Tibial artery (tissue), 4 donors: ENCODE results near the gene CFI.

ENCODE experiments used
- DNase-seq, 2 donors: peaks; one replicate each; pipeline ENCODE4 v3.0.0-alpha.2; 2019
- H3K27ac ChIP-seq, 2 donors: fragments of 200-600 bp; sonication (generic) in 1 of 2; 1 replicate in 1 of 2; 2 replicates in 1 of 2; pipeline ENCODE4 v1.5.1; 2018 to 2019; ENCODE audit warnings: mild to moderate bottlenecking in 1 of 2
- H3K27me3 ChIP-seq, 2 donors: fragments of 200-600 bp; sonication (generic) in 1 of 2; one replicate each; pipeline versions ENCODE4 v1.5.1 to v1.6.0; 2016 to 2019
- H3K36me3 ChIP-seq, 3 donors: fragments of 200-600 bp; sonication (generic) in 2 of 3; one replicate each; pipeline ENCODE4 v1.5.1; 2016 to 2019; ENCODE audit warnings: mild to moderate bottlenecking in 2 of 3
- H3K4me1 ChIP-seq, 4 donors: fragments of 200-600 bp; sonication (generic) in 2 of 4; 1 replicate in 3 of 4; 2 replicates in 1 of 4; pipeline ENCODE4 v1.5.1; 2016 to 2019
- H3K4me3 ChIP-seq, 2 donors: fragments of 200-600 bp; sonication (generic) in 1 of 2; 1 replicate in 1 of 2; 2 replicates in 1 of 2; pipeline ENCODE4 v1.5.1; 2018 to 2019; ENCODE audit warnings: mild to moderate bottlenecking in 2 of 2
- H3K9me3 ChIP-seq, 3 donors: fragments of 200-600 bp; sonication (generic) in 1 of 3; one replicate each; pipeline ENCODE4 v1.5.1; 2016 to 2019
- intact Hi-C: fragments of 100-400 bp; cut with DNase I; formaldehyde crosslinking; loops from one replicate; pipeline ENCODE4 v1.15.0; 2023; ENCODE audit warnings: low total_unique reads
- TF ChIP-seq, protein P1 (sequence below), 2 experiments: fragments of 200-600 bp in 1 of 2; fragments of 450-650 bp in 1 of 2; IDR thresholded peaks; one replicate each; pipeline ENCODE4 v1.5.1; 2017 to 2019; ENCODE audit warnings: antibody characterized with exemption in 2 of 2, mild to moderate bottlenecking in 1 of 2, moderate library complexity in 1 of 2

The CFI gene

DNA sequence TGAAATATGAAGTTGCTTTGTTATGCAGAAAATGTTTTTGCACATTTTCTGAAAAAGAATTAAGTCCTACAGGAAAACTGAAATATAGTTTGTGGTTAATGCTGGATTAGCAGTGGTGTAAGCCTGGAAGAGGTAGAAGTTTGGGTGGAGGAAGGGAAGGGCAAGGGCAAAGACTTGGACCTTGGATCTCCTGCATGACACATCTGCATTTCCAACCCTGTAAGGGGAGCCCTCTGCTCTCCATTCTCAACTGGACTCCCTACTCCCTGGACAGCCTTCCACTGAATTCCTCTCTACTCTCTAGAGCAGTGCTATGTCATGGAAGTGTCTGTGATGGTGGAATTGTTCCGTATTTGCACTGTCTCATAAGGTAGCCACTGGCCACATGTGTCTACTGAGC is 103.1 kb downstream of the CFI start:
- Histone ChIP-seq H3K4me1 (peaks cover 0 to 11% (median 5%) of the 10 kb centered on the region in 4 donors), H3K27ac (no peak overlapping the region), H3K27me3 (no peaks in the 10 kb centered on the region), H3K4me3 (no peak overlapping the region), H3K36me3 (peaks cover 13 to 44% (median 24%) of the 10 kb centered on the region in 3 donors), H3K9me3 (no peaks in the 10 kb centered on the region)
- TF ChIP-seq, protein P1, sequence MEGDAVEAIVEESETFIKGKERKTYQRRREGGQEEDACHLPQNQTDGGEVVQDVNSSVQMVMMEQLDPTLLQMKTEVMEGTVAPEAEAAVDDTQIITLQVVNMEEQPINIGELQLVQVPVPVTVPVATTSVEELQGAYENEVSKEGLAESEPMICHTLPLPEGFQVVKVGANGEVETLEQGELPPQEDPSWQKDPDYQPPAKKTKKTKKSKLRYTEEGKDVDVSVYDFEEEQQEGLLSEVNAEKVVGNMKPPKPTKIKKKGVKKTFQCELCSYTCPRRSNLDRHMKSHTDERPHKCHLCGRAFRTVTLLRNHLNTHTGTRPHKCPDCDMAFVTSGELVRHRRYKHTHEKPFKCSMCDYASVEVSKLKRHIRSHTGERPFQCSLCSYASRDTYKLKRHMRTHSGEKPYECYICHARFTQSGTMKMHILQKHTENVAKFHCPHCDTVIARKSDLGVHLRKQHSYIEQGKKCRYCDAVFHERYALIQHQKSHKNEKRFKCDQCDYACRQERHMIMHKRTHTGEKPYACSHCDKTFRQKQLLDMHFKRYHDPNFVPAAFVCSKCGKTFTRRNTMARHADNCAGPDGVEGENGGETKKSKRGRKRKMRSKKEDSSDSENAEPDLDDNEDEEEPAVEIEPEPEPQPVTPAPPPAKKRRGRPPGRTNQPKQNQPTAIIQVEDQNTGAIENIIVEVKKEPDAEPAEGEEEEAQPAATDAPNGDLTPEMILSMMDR (IDR thresholded peaks at IDR 0.05), result no peak
- no peak for DNase-seq
- intact Hi-C loops, result no loop called here

DNA sequence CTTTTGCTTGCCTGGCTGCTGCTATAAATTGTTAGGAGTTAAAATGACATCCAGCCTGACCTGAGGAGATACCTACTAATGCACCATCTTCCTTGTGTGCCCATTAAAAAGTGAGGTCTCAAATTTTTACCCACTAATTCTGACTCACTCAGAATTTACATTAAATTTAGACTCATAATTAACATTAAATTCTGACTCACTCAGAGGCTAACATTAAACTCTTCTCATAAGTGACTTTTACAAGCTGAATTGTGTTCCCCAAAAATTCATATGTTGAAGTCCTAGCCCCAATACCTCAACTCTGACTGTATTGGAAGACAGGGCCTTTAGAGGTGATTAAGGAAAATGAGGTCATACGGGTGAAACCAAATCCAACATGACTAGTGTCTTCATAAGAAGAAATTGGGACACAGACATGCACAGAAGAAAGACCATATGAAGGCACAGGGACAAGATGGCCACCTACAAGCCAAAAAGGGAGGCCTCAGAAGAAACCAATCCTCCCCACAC is 110.3 kb downstream of the CFI start:
- Histone ChIP-seq H3K36me3 (peaks cover 61 to 83% (median 67%) of the 10 kb centered on the region in 3 donors), H3K9me3 (no peaks in the 10 kb centered on the region), H3K27me3 (no peaks in the 10 kb centered on the region), H3K4me3 (no peak overlapping the region), H3K27ac (no peak overlapping the region), H3K4me1 (no peaks in the 10 kb centered on the region)
- intact Hi-C loops, result no loop called here
- TF ChIP-seq, protein P1 (IDR thresholded peaks at IDR 0.05), result no peak
- DNase-seq, result no peak
